Activated B cell treated with CpG ODN at 0.5 μM for 24 hours (primary cell): ENCODE data around the gene CD81. TPM values are rescaled to one million over a fixed set of nuclear protein-coding genes. Genes with fewer than 3 reads are reported as not detected.

Source experiments
- ATAC-seq: fragments of 200-7000 bp; cut with Tn5 transposase; one replicate; pipeline ENCODE4 v1.10.0; 2021; ENCODE audit warnings: low read depth, mild to moderate bottlenecking, moderate library complexity
- CTCF ChIA-PET: fragments of 350-600 bp; sonication (Branson Sonifier 250); formaldehyde crosslinking; loops from one replicate; lab custom pipeline; 2021; ENCODE audit warnings: antibody characterized with exemption; lab: Charles Lee
- POLR2A ChIA-PET: fragments of 350-600 bp; sonication (Branson Sonifier 250); formaldehyde crosslinking; loops from one replicate; lab custom pipeline; 2021; ENCODE audit warnings: antibody characterized with exemption; lab: Charles Lee
- DNase-seq: peaks from one replicate; pipeline ENCODE4 v3.0.0; 2022
- H3K27ac Mint-ChIP-seq: one replicate; pipeline ENCODE4 v1.8.0; 2020; ENCODE audit warnings: mixed read lengths
- H3K27me3 Mint-ChIP-seq: one replicate; pipeline ENCODE4 v1.8.0; 2021; ENCODE audit warnings: mixed read lengths
- H3K36me3 Mint-ChIP-seq: one replicate; pipeline ENCODE4 v1.8.0; 2021; ENCODE audit warnings: low read depth, mixed read lengths
- H3K4me1 Mint-ChIP-seq: one replicate; pipeline ENCODE4 v1.8.0; 2021; ENCODE audit warnings: mixed read lengths
- H3K4me3 Mint-ChIP-seq: one replicate; pipeline ENCODE4 v1.8.0; 2020; ENCODE audit warnings: mild to moderate bottlenecking, mixed read lengths
- H3K9me3 Mint-ChIP-seq: one replicate; pipeline ENCODE4 v1.8.0; 2020; ENCODE audit warnings: mixed read lengths
- intact Hi-C: fragments of 100-400 bp; cut with micrococcal nuclease; formaldehyde crosslinking; loops from one replicate; pipeline ENCODE4 v1.15.1; 2024
- total RNA-seq: library from RNA; stranded (reverse); gene quantifications from 2 replicates; pipeline ENCODE4 v1.2.3, GENCODE V29; 2022
- TF ChIP-seq, protein P1 (sequence below): fragments of 200-600 bp; IDR thresholded peaks from one replicate; pipeline ENCODE4 v1.8.0; 2022; ENCODE audit warnings: antibody characterized with exemption, mild to moderate bottlenecking

CD81 gene
- total RNA-seq, 1 donor from 2014 or later: 132 TPM

DNA sequence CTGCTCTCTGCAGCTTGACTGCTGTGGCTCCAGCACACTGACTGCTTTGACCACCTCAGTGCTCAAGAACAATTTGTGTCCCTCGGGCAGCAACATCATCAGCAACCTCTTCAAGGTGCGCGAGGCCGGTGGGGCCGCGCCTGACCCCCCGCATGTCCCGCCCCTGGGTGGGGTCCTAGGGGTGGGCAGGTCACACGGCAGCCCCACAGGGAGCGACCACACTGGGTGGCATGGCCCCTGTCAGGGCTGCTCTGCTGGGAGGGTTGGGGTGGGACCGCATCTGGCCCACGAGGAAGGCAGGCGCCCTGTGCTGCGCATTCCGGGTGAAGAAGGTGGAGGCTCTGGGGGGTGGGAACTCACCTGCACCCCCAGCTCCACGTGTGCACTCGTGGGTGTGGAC is 18.7 kb downstream of the CD81 start:
- no peak overlapping the region for H3K27ac Mint-ChIP-seq
- no peak overlapping the region for H3K4me3 Mint-ChIP-seq
- ATAC-seq (no peak), DNase-seq (no peak)
- TF ChIP-seq, protein P1, sequence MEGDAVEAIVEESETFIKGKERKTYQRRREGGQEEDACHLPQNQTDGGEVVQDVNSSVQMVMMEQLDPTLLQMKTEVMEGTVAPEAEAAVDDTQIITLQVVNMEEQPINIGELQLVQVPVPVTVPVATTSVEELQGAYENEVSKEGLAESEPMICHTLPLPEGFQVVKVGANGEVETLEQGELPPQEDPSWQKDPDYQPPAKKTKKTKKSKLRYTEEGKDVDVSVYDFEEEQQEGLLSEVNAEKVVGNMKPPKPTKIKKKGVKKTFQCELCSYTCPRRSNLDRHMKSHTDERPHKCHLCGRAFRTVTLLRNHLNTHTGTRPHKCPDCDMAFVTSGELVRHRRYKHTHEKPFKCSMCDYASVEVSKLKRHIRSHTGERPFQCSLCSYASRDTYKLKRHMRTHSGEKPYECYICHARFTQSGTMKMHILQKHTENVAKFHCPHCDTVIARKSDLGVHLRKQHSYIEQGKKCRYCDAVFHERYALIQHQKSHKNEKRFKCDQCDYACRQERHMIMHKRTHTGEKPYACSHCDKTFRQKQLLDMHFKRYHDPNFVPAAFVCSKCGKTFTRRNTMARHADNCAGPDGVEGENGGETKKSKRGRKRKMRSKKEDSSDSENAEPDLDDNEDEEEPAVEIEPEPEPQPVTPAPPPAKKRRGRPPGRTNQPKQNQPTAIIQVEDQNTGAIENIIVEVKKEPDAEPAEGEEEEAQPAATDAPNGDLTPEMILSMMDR: no peak
- POLR2A ChIA-PET: interaction anchor here (2.0 kb wide), 1 partner anchor 11 kb away, joined by 6 read pairs; no protein-coding TSS in a partner anchor
- no peaks in the 10 kb centered on the region for H3K9me3 Mint-ChIP-seq
- H3K4me1 Mint-ChIP-seq: peaks cover 50% of the 10 kb centered on the region
- intact Hi-C loops: no loop called here
- CTCF ChIA-PET: no interaction called here
- peaks cover 24% of the 10 kb centered on the region for H3K36me3 Mint-ChIP-seq
- H3K27me3 Mint-ChIP-seq: no peaks in the 10 kb centered on the region

DNA sequence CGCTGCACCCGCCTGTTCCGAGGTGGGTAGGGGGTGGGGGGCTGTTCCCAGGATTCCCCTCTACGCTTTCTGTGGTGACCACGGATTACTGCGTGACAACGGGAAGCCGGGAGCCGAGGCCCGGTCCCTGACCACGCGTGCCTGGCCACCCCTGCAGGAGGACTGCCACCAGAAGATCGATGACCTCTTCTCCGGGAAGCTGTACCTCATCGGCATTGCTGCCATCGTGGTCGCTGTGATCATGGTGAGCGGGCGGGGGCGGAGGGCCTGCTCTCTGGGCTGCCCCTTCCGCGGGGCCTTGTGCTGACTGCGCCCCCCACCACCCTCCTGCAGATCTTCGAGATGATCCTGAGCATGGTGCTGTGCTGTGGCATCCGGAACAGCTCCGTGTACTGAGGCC is 19.4 kb downstream of the CD81 start:
- no peaks in the 10 kb centered on the region for H3K27me3 Mint-ChIP-seq
- POLR2A ChIA-PET: no interaction called here
- H3K36me3 Mint-ChIP-seq: peaks cover 26% of the 10 kb centered on the region
- TF ChIP-seq, protein P1: no peak
- no peak overlapping the region for H3K27ac Mint-ChIP-seq
- ATAC-seq (no peak), DNase-seq (no peak)
- peaks cover 49% of the 10 kb centered on the region for H3K4me1 Mint-ChIP-seq
- intact Hi-C loops: no loop called here
- no peak overlapping the region for H3K4me3 Mint-ChIP-seq
- no peaks in the 10 kb centered on the region for H3K9me3 Mint-ChIP-seq
- CTCF ChIA-PET: no interaction called here

DNA sequence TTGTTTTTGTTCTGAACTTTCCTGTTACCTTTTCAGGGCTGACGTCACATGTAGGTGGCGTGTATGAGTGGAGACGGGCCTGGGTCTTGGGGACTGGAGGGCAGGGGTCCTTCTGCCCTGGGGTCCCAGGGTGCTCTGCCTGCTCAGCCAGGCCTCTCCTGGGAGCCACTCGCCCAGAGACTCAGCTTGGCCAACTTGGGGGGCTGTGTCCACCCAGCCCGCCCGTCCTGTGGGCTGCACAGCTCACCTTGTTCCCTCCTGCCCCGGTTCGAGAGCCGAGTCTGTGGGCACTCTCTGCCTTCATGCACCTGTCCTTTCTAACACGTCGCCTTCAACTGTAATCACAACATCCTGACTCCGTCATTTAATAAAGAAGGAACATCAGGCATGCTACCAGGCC is 19.9 kb downstream of the CD81 start:
- ChIA-PET POLR2A (no interaction called here), CTCF (no interaction called here)
- intact Hi-C loops: no loop called here
- no peak overlapping the region for H3K4me3 Mint-ChIP-seq
- ATAC-seq (no peak), DNase-seq (no peak)
- TF ChIP-seq, protein P1: no peak
- H3K36me3 Mint-ChIP-seq: peaks cover 26% of the 10 kb centered on the region
- H3K27ac Mint-ChIP-seq: peak overlapping the region; percentile 46
- peaks cover 50% of the 10 kb centered on the region for H3K4me1 Mint-ChIP-seq
- H3K9me3 Mint-ChIP-seq: no peaks in the 10 kb centered on the region
- H3K27me3 Mint-ChIP-seq: no peaks in the 10 kb centered on the region

DNA sequence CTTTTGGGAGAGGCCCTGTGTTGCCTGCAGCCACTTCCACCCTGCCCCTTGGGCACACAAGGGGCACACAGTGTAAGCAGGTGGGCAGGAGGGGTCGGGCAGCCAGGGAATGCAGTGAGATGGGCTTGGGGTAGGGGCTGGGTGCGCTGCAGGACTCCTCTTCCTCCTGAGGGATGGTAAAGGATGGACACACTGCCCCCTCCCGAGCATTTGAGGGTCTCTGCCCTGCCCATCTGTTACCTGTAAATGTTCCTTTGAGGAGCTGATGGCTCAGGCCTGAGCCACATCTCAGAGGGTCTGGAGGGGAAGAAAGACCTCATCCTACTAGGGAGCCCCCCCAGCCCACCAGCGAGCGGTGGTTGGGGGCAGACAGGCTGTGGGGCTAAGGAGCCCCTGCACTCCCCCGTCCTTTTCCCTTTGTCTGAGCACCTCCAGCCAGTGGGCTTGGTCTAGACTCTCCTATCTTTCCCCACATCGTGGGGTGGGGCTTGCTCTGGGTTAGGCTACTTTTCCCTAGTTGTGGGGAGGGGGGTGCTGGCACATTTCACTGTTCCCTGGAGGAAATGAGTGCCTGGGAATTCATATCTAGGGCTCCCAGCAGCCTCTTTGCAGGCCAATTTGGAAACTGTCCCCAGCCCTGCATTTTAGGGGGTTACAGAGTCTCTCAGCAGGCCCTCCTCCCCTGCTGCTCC is 21.7 kb downstream of the CD81 start:
- TF ChIP-seq, protein P1: no peak
- DNase-seq (no peak), ATAC-seq (no peak)
- Mint-ChIP-seq H3K9me3 (no peaks in the 10 kb centered on the region), H3K4me3 (peak overlapping the region; percentile 88), H3K27ac (peak overlapping the region; percentile 80), H3K27me3 (no peaks in the 10 kb centered on the region), H3K36me3 (peaks cover 39% of the 10 kb centered on the region), H3K4me1 (peaks cover 40% of the 10 kb centered on the region)
- ChIA-PET POLR2A (interaction anchor here (0.6 to 5.4 kb wide), 3 partner anchors 15 to 94 kb away, joined by 3 to 91 read pairs (median 23); no protein-coding TSS in a partner anchor), CTCF (interaction anchor here (1.4 to 3.1 kb wide), 3 partner anchors 22 to 201 kb away, joined by 3 to 30 read pairs (median 15); no protein-coding TSS in a partner anchor)
- intact Hi-C loops: no loop called here

DNA sequence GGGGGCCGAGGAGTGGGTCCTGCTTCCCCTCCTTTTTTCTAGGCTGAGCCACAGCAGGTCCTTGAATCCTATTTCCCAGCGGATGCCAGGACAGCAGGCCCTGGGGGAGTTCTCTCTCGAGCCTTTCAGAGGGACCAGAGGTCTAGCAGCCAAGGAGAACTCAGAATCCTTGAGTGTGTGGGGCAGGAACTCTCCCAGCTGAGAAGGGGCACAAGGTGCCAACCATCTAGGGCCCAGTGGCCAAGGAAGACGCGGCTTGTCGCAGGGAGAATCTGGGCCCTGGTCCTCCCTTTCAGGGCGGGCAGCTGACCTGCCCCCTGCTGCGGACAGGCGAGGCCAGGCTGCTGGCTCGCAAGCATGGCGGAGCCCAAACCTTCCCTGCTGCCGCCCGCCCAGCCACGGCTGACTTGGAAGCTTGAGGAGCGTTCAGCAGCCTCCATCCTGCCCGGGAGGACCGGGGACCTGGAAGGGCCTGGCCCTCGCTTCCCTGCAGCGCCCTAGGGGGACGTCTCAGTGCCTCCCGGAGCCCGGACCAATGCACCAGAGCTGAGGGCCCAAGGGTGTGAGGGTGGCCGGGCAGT is 22.5 kb downstream of the CD81 start:
- CTCF ChIA-PET: interaction anchor here (1.3 to 3.1 kb wide), 6 partner anchors 18 to 201 kb away, joined by 3 to 30 read pairs (median 4); partner anchors contain the start of genes C11orf21 and TSPAN32
- no peak for ATAC-seq
- peaks cover 45% of the 10 kb centered on the region for H3K36me3 Mint-ChIP-seq
- POLR2A ChIA-PET: interaction anchor here (1.2 to 5.6 kb wide), 7 partner anchors 9 to 451 kb away, joined by 3 to 91 read pairs (median 21); partner anchors contain the start of genes C11orf21, CD81 and TSPAN32
- TF ChIP-seq, protein P1: no peak
- peak overlapping the region; percentile 88 for H3K4me3 Mint-ChIP-seq
- no peak for DNase-seq
- no peaks in the 10 kb centered on the region for H3K27me3 Mint-ChIP-seq
- peaks cover 32% of the 10 kb centered on the region for H3K4me1 Mint-ChIP-seq
- peak overlapping the region; percentile 73 for H3K27ac Mint-ChIP-seq
- no peaks in the 10 kb centered on the region for H3K9me3 Mint-ChIP-seq
- intact Hi-C loops: loop anchor here (1.0 to 5.0 kb wide), 11 partner anchors 14 to 1398 kb away; partner anchors contain the start of genes CARS1, CD81, CDKN1C and LSP1
